Neural cell (in vitro differentiated cells): ENCODE data around the gene CCNY. TPM values are rescaled to one million over a fixed set of nuclear protein-coding genes. Genes with fewer than 3 reads are reported as not detected.

Source experiments
- H2AFZ ChIP-seq: fragments of 200-600, 300-800 bp; sonication (generic), shearing (Covaris generic); 2 replicates; pipeline ENCODE4 v1.6.0; 2014; ENCODE audit warnings: low read depth, mild to moderate bottlenecking, antibody characterized with exemption, low read length, moderate library complexity
- H3F3A ChIP-seq: fragments of 200-600 bp; shearing (Covaris generic); 2 replicates; pipeline ENCODE4 v1.6.1; 2016; ENCODE audit warnings: mild to moderate bottlenecking, moderate library complexity, mixed read lengths, antibody characterized with exemption, low read length; ENCODE audit not compliant: insufficient read depth, poor library complexity, severe bottlenecking
- H3K27ac ChIP-seq: fragments of 200-600, 300-800 bp; sonication (generic), shearing (Covaris generic); 2 replicates; pipeline ENCODE4 v1.5.1; 2014; ENCODE audit warnings: mild to moderate bottlenecking, low read length, moderate library complexity
- H3K27me3 ChIP-seq: fragments of 300-800, 200-600 bp; sonication (generic), shearing (Covaris generic); 2 replicates; pipeline ENCODE4 v1.6.0; 2014; ENCODE audit warnings: mild to moderate bottlenecking, low read depth, low read length, moderate library complexity; ENCODE audit not compliant: insufficient read depth
- H3K36me3 ChIP-seq: fragments of 300-800, 200-600 bp; sonication (generic), shearing (Covaris generic); 2 replicates; pipeline ENCODE4 v1.5.1; 2014; ENCODE audit warnings: mild to moderate bottlenecking, antibody characterized with exemption, low read length, moderate library complexity; ENCODE audit not compliant: insufficient read depth
- H3K4me2 ChIP-seq: fragments of 300-800, 200-600 bp; sonication (generic), shearing (Covaris generic); 2 replicates; pipeline ENCODE4 v1.6.0; 2014; ENCODE audit warnings: mild to moderate bottlenecking, low read length
- H3K4me3 ChIP-seq: fragments of 300-800, 200-600 bp; sonication (generic), shearing (Covaris generic); 2 replicates; pipeline ENCODE4 v1.5.1; 2014; ENCODE audit warnings: mild to moderate bottlenecking, low read length, moderate library complexity
- H3K79me2 ChIP-seq: fragments of 200-600 bp; shearing (Covaris generic); replicated peaks from 2 replicates; pipeline ENCODE4 v1.6.0; 2014; ENCODE audit warnings: mild to moderate bottlenecking, low read length, moderate library complexity; ENCODE audit not compliant: insufficient read depth
- H3K9ac ChIP-seq: fragments of 300-800, 200-600 bp; sonication (generic), shearing (Covaris generic); 2 replicates; pipeline ENCODE4 v1.6.1; 2016; ENCODE audit warnings: mild to moderate bottlenecking, low read length, mixed read lengths
- H3K9me2 ChIP-seq: fragments of 200-600 bp; shearing (Covaris generic); 2 replicates; pipeline ENCODE4 v1.6.1; 2016; ENCODE audit warnings: mild to moderate bottlenecking, low read length, mixed read lengths; ENCODE audit not compliant: insufficient read depth
- H3K9me3 ChIP-seq: fragments of 200-600, 300-800 bp; sonication (generic), shearing (Covaris generic); 2 replicates; pipeline ENCODE4 v1.6.1; 2016; ENCODE audit warnings: mild to moderate bottlenecking, mixed run types, low read length, moderate library complexity, mixed read lengths
- H4K20me1 ChIP-seq: fragments of 200-600 bp; shearing (Covaris generic); 2 replicates; pipeline ENCODE4 v1.6.1; 2016; ENCODE audit warnings: mild to moderate bottlenecking, mixed run types; ENCODE audit not compliant: insufficient read depth
- CTCF ChIP-seq: fragments of 450-650 bp; IDR thresholded peaks from 2 replicates; pipeline ENCODE4 v1.5.1; 2014; ENCODE audit warnings: antibody characterized with exemption, mild to moderate bottlenecking, moderate library complexity; ENCODE audit not compliant: poor library complexity, severe bottlenecking
- EP300 ChIP-seq: fragments of 450-650 bp; conservative IDR thresholded peaks from 2 replicates; pipeline ENCODE4 v1.6.1; 2014; ENCODE audit warnings: antibody characterized with exemption, mild to moderate bottlenecking, moderate library complexity; ENCODE audit not compliant: poor library complexity, severe bottlenecking
- EZH2 ChIP-seq: fragments of 200-600, 300-800 bp; shearing (Covaris generic), sonication (generic); IDR thresholded peaks from 2 replicates; pipeline ENCODE4 v1.6.1; 2014; ENCODE audit warnings: antibody characterized with exemption, low read length, borderline replicate concordance, mild to moderate bottlenecking; ENCODE audit not compliant: insufficient read depth, poor library complexity, severe bottlenecking
- MXI1 ChIP-seq: fragments of 450-650 bp; conservative IDR thresholded peaks from 2 replicates; pipeline ENCODE4 v1.6.1; 2014; ENCODE audit warnings: antibody characterized with exemption, mild to moderate bottlenecking; ENCODE audit not compliant: poor library complexity, severe bottlenecking
- POLR2AphosphoS5 ChIP-seq: IDR thresholded peaks from 2 replicates; pipeline ENCODE4 v1.6.1; 2012
- RAD21 ChIP-seq: fragments of 450-650 bp; conservative IDR thresholded peaks from 2 replicates; pipeline ENCODE4 v1.6.1; 2014; ENCODE audit warnings: antibody characterized with exemption, mild to moderate bottlenecking, moderate library complexity
- REST ChIP-seq: IDR thresholded peaks from 2 replicates; pipeline ENCODE4 v1.6.1; 2012; ENCODE audit warnings: borderline replicate concordance
- SMC3 ChIP-seq: fragments of 450-650 bp; conservative IDR thresholded peaks from 2 replicates; pipeline ENCODE4 v1.6.1; 2014; ENCODE audit warnings: antibody characterized with exemption, mild to moderate bottlenecking, moderate library complexity; ENCODE audit not compliant: poor library complexity
- TAF1 ChIP-seq: IDR thresholded peaks from 2 replicates; pipeline ENCODE4 v1.6.1; 2012; ENCODE audit warnings: low read depth
- polyA plus RNA-seq: library from polyadenylated mRNA; depleted of rRNA; stranded (reverse); fragments of >200 nt; gene quantifications from 2 replicates; pipeline ENCODE4 v1.2.3, GENCODE V29; 2014

CCNY gene
- polyA plus RNA-seq, 1 donor from 2014 or later = 36.4 TPM

GRCh38 chr10:35453855-35454532 is 117.7 kb downstream of the CCNY start:
- Histone ChIP-seq H3K27me3 (no peaks in the 10 kb centered on the region), H3K9me2 (no peaks in the 10 kb centered on the region), H3K9ac (no peak overlapping the region), H3K4me3 (no peak overlapping the region), H4K20me1 (no peaks in the 10 kb centered on the region), H3K27ac (no peak overlapping the region), H2AFZ (no peak overlapping the region), H3F3A (no peaks in the 10 kb centered on the region), H3K9me3 (no peaks in the 10 kb centered on the region), H3K36me3 (no peaks in the 10 kb centered on the region), H3K79me2 (peaks cover 28% of the 10 kb centered on the region), H3K4me2 (no peak overlapping the region)
- TF ChIP-seq REST = no peak
- no peak for TF ChIP-seq CTCF
- TF ChIP-seq RAD21 = no peak
- TF ChIP-seq SMC3 = no peak
- no peak for TF ChIP-seq POLR2AphosphoS5
- no peak for TF ChIP-seq EP300
- no peak for TF ChIP-seq EZH2
- no peak for TF ChIP-seq TAF1
- no peak for TF ChIP-seq MXI1

- H3F3A ChIP-seq = no peaks in the 10 kb centered on the region
- H2AFZ ChIP-seq = no peak overlapping the region
- H3K4me2 ChIP-seq = no peak overlapping the region
- TF ChIP-seq CTCF = no peak
- TF ChIP-seq EP300 = no peak
- no peak for TF ChIP-seq EZH2
- no peak for TF ChIP-seq SMC3
- no peak overlapping the region for H3K9ac ChIP-seq
- no peaks in the 10 kb centered on the region for H3K9me2 ChIP-seq
- H4K20me1 ChIP-seq = no peaks in the 10 kb centered on the region
- H3K27ac ChIP-seq = no peak overlapping the region
- H3K27me3 ChIP-seq = no peaks in the 10 kb centered on the region
- H3K36me3 ChIP-seq = no peaks in the 10 kb centered on the region
- H3K9me3 ChIP-seq = no peaks in the 10 kb centered on the region
- H3K4me3 ChIP-seq = no peak overlapping the region
- peaks cover 32% of the 10 kb centered on the region for H3K79me2 ChIP-seq
Measured at GRCh38 chr10:35456153-35456720, 119.9 kb downstream of the CCNY start.
